ENCODE measurements around the gene PTPN18.

The PTPN18 gene

DNA sequence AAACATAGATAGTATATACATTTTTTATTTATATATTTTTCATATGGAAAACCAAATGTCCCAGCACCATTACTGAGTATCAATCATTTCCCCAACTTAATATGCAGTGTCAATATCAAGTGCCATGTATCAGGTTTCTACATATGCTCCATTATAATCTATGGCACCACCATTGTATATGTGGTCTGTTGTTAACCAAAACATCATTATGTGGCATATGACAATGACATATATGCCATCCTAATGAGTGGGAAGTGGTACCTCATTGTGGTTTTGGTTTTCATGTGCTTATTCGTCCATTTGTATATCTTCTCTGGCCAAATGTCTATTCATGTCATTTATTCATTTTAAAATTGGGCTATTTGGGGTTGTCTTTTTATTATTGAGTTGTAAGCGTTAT is 9.2 kb downstream of the PTPN18 start:
- DNase-seq (ENCODE audit: low spot score): no peak

GRCh38 chr2:130365963-130366362 is 10.1 kb downstream of the PTPN18 start:
- DNase-seq (ENCODE audit: low spot score): no peak

DNA sequence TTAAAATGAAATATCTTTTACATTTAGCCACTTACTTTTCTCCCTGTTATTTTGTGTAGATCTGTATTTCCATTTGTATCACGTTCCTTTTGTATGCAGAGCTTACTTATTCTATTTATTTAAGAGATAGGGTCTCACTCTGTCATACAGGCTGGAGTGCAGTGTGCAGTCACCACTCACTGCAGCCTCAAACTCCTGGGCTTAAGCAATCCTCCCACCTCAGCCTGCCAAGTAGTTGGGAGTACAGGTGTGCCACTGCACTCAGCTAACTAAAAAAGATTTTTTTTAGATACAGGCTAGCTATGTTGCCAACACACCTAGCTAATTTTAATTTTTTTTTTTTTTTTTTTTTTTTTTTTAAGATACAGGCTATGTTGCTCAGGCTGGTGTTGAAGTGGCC is 10.9 kb downstream of the PTPN18 start:
- no peak for DNase-seq (ENCODE audit: low spot score)

GRCh38 chr2:130368786-130369185 is 12.9 kb downstream of the PTPN18 start:
- no peak for DNase-seq (ENCODE audit: low spot score)

DNA sequence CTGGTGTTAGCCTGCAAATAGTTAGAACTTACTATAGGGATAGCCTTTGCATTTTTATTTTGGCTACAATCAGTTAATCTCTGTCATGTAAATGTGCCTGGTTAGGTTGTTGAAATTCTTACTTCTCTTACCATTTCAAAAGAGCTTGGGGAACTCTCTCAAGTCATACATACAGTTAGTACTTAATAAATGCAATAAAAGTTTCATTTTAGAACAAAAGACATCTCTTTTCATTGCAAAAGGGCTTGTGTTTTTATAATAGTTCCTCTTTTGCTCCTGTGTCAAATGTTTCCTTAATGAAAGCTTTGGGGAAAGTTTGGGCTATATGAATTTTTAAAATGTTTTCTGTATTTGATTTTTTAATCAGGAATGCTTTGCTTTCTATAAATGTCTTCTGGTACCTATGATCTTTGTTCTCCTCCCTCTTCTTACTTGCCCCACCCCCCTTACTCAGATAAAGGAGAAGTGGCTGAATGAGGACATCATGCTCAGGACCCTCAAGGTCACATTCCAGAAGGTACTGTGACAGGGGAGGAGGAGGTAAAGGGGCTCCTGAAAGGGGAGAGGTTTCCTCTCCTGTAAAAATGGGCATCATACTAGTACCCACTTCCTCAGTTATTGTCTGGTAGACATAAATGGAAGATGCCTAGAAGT is 13.6 kb downstream of the PTPN18 start:
- DNase-seq (ENCODE audit: low spot score): no peak

- no peak for DNase-seq (ENCODE audit: low spot score)
Measured at GRCh38 chr2:130369965-130370341, 14.1 kb downstream of the PTPN18 start.

GRCh38 chr2:130370490-130370889 is 14.6 kb downstream of the PTPN18 start:
- no peak for DNase-seq (ENCODE audit: low spot score)

DNA sequence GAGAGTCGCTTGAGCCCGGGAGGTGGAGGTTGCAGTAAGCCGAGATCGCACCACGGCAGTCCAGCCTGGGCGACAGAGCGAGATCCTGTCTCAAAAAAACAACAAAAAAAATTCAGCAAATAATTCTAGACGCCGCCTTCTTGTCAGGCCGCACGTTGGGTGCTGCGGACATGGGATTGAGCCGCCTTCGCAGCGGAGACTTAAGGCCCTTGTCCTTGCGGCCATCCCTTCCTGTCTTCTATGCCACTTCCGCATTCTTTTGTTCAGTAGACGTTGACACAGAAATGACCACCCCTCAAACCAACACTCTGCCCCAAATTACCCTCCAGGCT is 15.8 kb downstream of the PTPN18 start:
- no peak for DNase-seq (ENCODE audit: low spot score)

GRCh38 chr2:130372055-130372832 is 16.4 kb downstream of the PTPN18 start:
- peak; percentile 93 for DNase-seq (ENCODE audit: low spot score)

DNA sequence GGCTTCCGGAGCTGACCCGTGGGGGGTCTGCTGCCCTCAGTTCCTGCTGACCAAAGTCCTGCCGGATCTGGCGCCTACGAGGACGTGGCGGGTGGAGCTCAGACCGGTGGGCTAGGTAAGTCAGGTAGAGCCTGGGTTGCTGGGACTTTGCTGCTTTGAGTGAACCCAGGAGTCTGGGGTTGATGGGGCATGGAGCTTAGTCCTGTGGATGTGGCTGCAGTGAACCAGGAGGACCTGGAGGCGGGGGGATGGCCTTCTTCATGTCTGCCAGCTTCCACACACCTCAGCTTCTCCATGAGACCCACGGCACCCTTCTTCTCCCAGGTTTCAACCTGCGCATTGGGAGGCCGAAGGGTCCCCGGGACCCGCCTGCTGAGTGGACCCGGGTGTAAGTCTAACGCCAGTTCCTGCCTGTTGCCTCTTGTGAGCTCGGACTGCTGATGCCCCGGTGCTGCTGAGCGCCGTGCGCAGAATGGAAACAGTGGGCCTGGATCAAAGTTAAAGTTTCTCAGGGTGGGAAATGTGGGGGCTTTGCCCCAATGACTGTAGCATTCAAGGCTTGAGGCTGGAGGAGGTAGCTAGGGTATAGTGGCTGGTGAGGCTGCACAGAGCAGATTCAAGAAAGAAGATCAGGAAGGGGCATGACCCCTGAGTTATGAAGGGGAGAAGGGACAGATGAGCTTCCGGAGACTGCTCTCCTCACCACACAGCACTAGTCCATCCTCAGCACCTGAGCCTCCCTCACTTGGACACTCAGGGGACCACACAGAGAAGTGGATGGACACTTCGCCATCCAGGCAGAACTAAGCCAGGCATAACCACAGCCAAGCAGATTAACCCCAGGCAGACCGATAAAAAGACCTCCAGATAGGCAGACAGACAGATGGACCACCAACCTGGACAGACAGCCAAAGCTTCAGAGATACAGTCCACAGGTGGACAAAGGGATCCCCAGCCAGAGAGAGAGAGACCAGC is 17.3 kb downstream of the PTPN18 start:
- DNase-seq (ENCODE audit: low spot score): no peak

GRCh38 chr2:130373808-130374365 is 18.0 kb downstream of the PTPN18 start:
- DNase-seq (ENCODE audit: low spot score): no peak

- peak; percentile 53 for DNase-seq (ENCODE audit: low spot score)
Measured at GRCh38 chr2:130374587-130375290, 18.9 kb downstream of the PTPN18 start.

GRCh38 chr2:130375291-130376266 is 19.7 kb downstream of the PTPN18 start:
- no peak for DNase-seq (ENCODE audit: low spot score)

DNA sequence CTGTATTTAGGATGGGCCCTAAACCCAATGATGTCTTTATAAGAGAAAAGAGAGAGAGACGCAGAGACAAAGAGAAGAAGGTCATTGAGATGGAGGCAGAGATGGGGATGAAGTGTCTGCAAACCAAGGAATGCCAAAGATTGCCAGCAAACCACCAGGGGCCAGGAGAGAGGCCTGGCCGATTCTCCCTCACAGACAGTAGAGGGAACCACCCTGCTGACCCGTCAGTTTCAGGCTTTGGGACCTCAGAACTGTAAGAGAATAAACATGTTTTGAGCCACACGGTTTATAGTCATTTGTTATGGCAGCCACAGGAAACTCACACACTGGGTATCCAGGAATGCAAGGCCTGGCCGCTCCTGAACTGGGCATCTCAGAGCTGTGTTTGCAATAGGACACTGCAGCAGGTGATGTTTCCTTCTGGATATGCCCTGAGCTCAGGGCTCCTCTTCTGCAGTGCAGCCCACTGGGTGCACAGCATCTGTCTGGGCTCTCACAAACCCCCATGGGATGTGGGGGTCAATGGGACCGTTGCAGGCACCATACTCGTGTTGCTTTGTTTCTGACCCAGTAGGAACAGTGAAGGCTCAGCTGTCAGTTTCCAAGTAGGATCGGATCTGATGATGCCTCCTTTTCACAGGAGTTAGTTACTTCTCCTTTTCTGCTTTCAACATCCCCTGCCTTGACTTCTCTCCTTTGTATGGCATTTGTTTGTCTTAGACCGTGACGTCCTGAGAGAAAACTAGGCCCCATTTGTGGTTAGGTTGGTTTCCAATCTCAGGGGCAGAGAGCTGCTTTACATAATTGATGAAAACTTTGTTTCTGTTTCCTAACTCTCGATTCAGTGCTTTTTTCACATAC is 20.8 kb downstream of the PTPN18 start:
- DNase-seq (ENCODE audit: low spot score): no peak

- DNase-seq (ENCODE audit: low spot score): no peak
Measured at GRCh38 chr2:130377491-130377890, 21.6 kb downstream of the PTPN18 start.

GRCh38 chr2:130378206-130378897 is 22.5 kb downstream of the PTPN18 start:
- no peak for DNase-seq (ENCODE audit: low spot score)

GRCh38 chr2:130378898-130379214 is 23.0 kb downstream of the PTPN18 start:
- no peak for DNase-seq (ENCODE audit: low spot score)

GRCh38 chr2:130380096-130380934 is 24.5 kb downstream of the PTPN18 start:
- no peak for DNase-seq (ENCODE audit: low spot score)
